Breast epithelium (tissue), 4 donors: ENCODE results near the gene MED23. TPM values are rescaled to one million over a fixed set of nuclear protein-coding genes. Genes with fewer than 3 reads are reported as not detected.

Experiments
- DNase-seq, 2 donors: peaks; one replicate each; pipeline ENCODE4 v3.0.0-alpha.2; 2019; ENCODE audit warnings: low spot score in 2 of 2
- H3K27ac ChIP-seq, 2 donors: fragments of 200-600 bp; sonication (generic) in 1 of 2; one replicate each; pipeline ENCODE4 v1.5.1; 2016 to 2019; ENCODE audit warnings: mild to moderate bottlenecking in 1 of 2
- H3K27me3 ChIP-seq, 2 donors: fragments of 200-600 bp; sonication (generic) in 1 of 2; one replicate each; pipeline versions ENCODE4 v1.5.1 to v1.6.0; 2017 to 2019; ENCODE audit warnings: control low read depth in 1 of 2, mild to moderate bottlenecking in 1 of 2
- H3K36me3 ChIP-seq: fragments of 200-600 bp; one replicate; pipeline ENCODE4 v1.5.1; 2019
- H3K4me1 ChIP-seq, 2 donors: fragments of 200-600 bp; sonication (generic); one replicate each; pipeline ENCODE4 v1.5.1; 2016 to 2019; ENCODE audit warnings: control low read depth in 1 of 2
- H3K4me3 ChIP-seq, 3 donors: fragments of 200-600 bp; sonication (generic); 1 replicate in 2 of 3; 2 replicates in 1 of 3; pipeline ENCODE4 v1.5.1; 2016 to 2019; ENCODE audit warnings: mild to moderate bottlenecking in 3 of 3, moderate library complexity in 2 of 3
- H3K9me3 ChIP-seq, 2 donors: fragments of 200-600 bp; sonication (generic) in 1 of 2; one replicate each; pipeline ENCODE4 v1.5.1; 2016 to 2019; ENCODE audit warnings: control low read depth in 1 of 2
- POLR2A ChIP-seq: fragments of 450-650 bp; IDR thresholded peaks from one replicate; pipeline ENCODE4 v1.6.1; 2016; ENCODE audit warnings: antibody characterized with exemption, mild to moderate bottlenecking, moderate library complexity
- POLR2AphosphoS5 ChIP-seq, 3 donors: sonication (generic); formaldehyde crosslinking; IDR thresholded peaks; one replicate each; pipeline ENCODE4 v1.6.1; 2017; ENCODE audit warnings: antibody characterized with exemption in 3 of 3
- intact Hi-C: fragments of 100-400 bp; cut with DNase I; formaldehyde crosslinking; loops from one replicate; pipeline ENCODE4 v1.15.1; 2023; ENCODE audit warnings: low total_unique reads
- total RNA-seq, 3 donors: library from RNA; depleted of rRNA; stranded (reverse); fragments of >200 nt; gene quantifications; one replicate each; pipeline ENCODE4 v1.1.0, GENCODE V29; 2016
- TF ChIP-seq, protein P1 (sequence below), 3 donors: fragments of 450-650 bp; IDR thresholded peaks; one replicate each; pipeline ENCODE4 v1.5.1; 2016 to 2017; ENCODE audit warnings: antibody characterized with exemption in 3 of 3, mild to moderate bottlenecking in 3 of 3, moderate library complexity in 3 of 3

Gene MED23
- total RNA-seq, 3 donors from 2014 or later, result 23.7 to 61.8 (median 47.5) TPM

DNA sequence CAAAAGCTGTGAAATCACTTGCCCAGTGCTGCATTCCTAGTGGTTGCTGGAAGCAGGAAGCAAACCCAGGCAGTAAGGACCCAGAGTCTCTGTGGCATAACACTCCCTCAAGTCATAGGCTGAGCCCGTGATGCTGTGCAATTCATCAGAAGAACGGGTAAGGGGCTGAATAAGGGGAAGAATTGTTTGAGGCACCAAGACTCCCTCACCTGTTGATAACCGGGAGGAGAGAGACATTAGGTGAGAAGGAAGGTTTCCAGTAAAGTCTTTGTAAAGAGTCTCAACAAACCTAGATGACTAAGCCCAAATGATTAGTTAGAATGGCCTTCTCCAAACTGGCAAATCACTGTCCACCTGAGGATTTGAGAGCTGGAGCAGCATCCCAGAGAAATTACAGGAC is 27.3 kb upstream of the MED23 start:
- Histone ChIP-seq H3K4me1 (no peaks in the 10 kb centered on the region), H3K9me3 (no peaks in the 10 kb centered on the region), H3K27me3 (no peaks in the 10 kb centered on the region), H3K36me3 (no peaks in the 10 kb centered on the region), H3K27ac (no peak overlapping the region), H3K4me3 (no peak overlapping the region)
- intact Hi-C loops, result no loop called here
- DNase-seq, result no peak
- TF ChIP-seq POLR2A (no peak), POLR2AphosphoS5 (IDR thresholded peaks at IDR 0.05) (no peak)
- TF ChIP-seq, protein P1, sequence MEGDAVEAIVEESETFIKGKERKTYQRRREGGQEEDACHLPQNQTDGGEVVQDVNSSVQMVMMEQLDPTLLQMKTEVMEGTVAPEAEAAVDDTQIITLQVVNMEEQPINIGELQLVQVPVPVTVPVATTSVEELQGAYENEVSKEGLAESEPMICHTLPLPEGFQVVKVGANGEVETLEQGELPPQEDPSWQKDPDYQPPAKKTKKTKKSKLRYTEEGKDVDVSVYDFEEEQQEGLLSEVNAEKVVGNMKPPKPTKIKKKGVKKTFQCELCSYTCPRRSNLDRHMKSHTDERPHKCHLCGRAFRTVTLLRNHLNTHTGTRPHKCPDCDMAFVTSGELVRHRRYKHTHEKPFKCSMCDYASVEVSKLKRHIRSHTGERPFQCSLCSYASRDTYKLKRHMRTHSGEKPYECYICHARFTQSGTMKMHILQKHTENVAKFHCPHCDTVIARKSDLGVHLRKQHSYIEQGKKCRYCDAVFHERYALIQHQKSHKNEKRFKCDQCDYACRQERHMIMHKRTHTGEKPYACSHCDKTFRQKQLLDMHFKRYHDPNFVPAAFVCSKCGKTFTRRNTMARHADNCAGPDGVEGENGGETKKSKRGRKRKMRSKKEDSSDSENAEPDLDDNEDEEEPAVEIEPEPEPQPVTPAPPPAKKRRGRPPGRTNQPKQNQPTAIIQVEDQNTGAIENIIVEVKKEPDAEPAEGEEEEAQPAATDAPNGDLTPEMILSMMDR (IDR thresholded peaks at IDR 0.05), result no peak

GRCh38 chr6:131654326-131654725 is 26.3 kb upstream of the MED23 start:
- no peak overlapping the region for H3K27ac ChIP-seq
- no peaks in the 10 kb centered on the region for H3K9me3 ChIP-seq
- no peaks in the 10 kb centered on the region for H3K27me3 ChIP-seq
- intact Hi-C loops, result no loop called here
- TF ChIP-seq POLR2AphosphoS5 (IDR thresholded peaks at IDR 0.05) (no peak), POLR2A (no peak)
- TF ChIP-seq, protein P1 (IDR thresholded peaks at IDR 0.05), result no peak
- H3K36me3 ChIP-seq, result no peaks in the 10 kb centered on the region
- no peak for DNase-seq
- H3K4me1 ChIP-seq, result no peaks in the 10 kb centered on the region
- no peak overlapping the region for H3K4me3 ChIP-seq

- no peak for DNase-seq
- TF ChIP-seq, protein P1 (IDR thresholded peaks at IDR 0.05), result no peak
- TF ChIP-seq POLR2AphosphoS5 (IDR thresholded peaks at IDR 0.05) (no peak), POLR2A (no peak)
- H3K27me3 ChIP-seq, result no peaks in the 10 kb centered on the region
- intact Hi-C loops, result no loop called here
- H3K4me1 ChIP-seq, result no peaks in the 10 kb centered on the region
- no peak overlapping the region for H3K4me3 ChIP-seq
- no peak overlapping the region for H3K27ac ChIP-seq
- no peaks in the 10 kb centered on the region for H3K36me3 ChIP-seq
- no peaks in the 10 kb centered on the region for H3K9me3 ChIP-seq
These were observed 24.4 kb upstream of the MED23 start for GRCh38 chr6:131652472-131652871.

GRCh38 chr6:131651782-131652181 is 23.7 kb upstream of the MED23 start:
- no peak overlapping the region for H3K4me3 ChIP-seq
- intact Hi-C loops, result no loop called here
- H3K27ac ChIP-seq, result peak overlapping the region in 1 of 2 donors; percentile 57
- TF ChIP-seq, protein P1 (IDR thresholded peaks at IDR 0.05), result no peak
- TF ChIP-seq POLR2AphosphoS5 (IDR thresholded peaks at IDR 0.05), result no peak
- no peak for TF ChIP-seq POLR2A
- H3K36me3 ChIP-seq, result no peaks in the 10 kb centered on the region
- H3K9me3 ChIP-seq, result no peaks in the 10 kb centered on the region
- no peaks in the 10 kb centered on the region for H3K27me3 ChIP-seq
- DNase-seq, result no peak
- H3K4me1 ChIP-seq, result no peaks in the 10 kb centered on the region

DNA sequence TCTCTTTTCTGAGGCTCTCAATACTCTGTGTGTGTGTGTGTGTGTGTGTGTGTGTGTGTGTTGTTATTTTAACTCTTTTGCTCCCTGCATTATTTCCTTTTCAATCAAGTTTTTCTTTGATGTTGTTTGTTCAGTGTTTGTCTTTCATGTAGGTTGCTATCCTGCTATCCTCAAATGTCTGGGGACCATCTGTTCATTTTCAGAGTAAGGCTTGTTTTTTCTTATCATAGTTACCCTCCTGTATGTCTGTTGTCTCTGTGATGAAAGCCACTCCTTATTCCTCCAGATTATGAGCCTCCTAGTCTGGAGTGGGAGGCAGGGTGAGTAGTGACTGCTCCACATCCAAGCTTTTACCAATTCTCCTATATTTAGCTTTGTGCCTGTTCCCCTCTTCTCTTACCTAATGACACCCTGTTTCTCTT is 18.2 kb upstream of the MED23 start:
- TF ChIP-seq POLR2AphosphoS5 (IDR thresholded peaks at IDR 0.05) (no peak), POLR2A (no peak)
- TF ChIP-seq, protein P1 (IDR thresholded peaks at IDR 0.05), result no peak
- H3K27me3 ChIP-seq, result no peaks in the 10 kb centered on the region
- H3K4me1 ChIP-seq, result no peaks in the 10 kb centered on the region
- no peaks in the 10 kb centered on the region for H3K9me3 ChIP-seq
- intact Hi-C loops, result no loop called here
- H3K4me3 ChIP-seq, result no peak overlapping the region
- H3K36me3 ChIP-seq, result no peaks in the 10 kb centered on the region
- DNase-seq, result no peak
- no peak overlapping the region for H3K27ac ChIP-seq
